Skin of body (tissue), 2 donors: Measurements from ENCODE around the gene DCDC2. TPM values are rescaled to one million over a fixed set of nuclear protein-coding genes. Genes with fewer than 3 reads are reported as not detected.
"Not testable (repeated sequence)": the region's sequence is repeated elsewhere in the genome, so short reads cannot be mapped to it uniquely, and the experiment has no call there.

Experiments
- DNase-seq: peaks from one replicate; lab custom pipeline; 2025; lab: John Stamatoyannopoulos, UW
- total RNA-seq: library from RNA; depleted of rRNA; stranded (reverse); fragments of >200 nt; gene quantifications from one replicate; pipeline ENCODE4 v1.2.3, GENCODE V29; 2014

DCDC2 gene
- total RNA-seq, 1 donor from 2014 or later = 1.2 TPM

DNA sequence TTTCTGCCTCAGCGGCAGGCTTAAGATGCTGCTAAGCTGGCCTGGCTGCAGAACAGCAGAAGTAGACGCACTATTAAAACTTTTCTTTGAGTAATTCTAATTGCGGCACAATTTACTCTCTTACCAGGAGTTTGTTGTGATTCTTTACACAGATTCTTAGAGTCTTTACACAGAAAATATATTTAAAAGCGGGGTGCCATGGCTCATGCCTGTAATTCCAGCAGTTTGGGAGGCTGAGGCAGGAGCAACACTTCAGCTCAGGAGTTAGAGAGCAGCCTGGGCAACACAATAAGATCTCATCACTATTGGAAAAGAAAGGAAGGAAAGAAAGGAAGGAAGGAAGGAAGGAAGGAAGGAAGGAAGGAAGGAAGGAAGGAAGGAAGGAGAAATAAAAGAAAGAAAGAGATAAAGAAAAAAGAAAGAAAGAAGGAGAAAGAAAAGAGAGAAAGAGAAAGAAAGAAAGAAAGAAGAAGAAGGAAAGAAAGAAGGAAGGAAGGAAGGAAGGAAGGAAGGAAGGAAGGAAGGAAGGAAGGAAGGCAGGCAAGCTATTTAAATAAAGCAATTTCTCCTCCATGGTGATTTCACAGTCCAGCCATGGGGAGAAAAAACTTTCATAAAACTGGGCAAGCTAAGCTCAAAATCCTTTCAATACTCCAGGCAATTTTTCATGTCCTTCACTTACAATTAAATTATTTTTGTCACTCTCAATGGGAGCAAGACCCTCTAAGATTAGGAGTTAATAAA is 23.8 kb upstream of the DCDC2 start:
- DNase-seq = no peak

DNA sequence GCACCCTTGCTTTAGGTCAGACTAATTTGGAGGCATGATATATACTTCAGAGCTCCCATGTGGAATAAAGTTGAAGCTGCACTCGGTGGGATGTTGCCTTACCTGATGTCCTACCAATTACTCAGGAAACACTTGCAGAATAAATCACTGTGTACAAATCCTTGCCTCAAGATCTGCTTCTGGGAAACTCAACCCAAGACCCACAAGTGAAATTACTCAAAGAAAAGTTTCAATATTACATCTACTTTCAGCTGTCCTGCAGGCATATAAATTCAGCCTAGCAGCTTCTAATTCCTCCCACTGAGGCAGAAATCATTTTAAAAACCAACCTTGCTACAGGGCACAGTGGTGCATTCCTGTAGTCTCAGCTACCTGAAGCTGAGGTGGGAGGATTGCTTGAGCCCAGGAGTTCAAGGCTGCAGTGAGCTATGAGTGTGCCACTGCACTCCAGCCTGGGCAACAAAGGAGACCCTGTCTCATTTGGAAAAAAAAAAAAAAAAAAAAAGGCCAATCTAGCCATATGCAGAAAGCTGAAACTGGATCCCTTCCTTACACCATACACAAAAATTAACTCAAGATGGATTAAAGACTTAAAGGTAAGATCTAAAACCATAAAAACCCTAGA is 20.7 kb upstream of the DCDC2 start:
- no peak for DNase-seq

DNA sequence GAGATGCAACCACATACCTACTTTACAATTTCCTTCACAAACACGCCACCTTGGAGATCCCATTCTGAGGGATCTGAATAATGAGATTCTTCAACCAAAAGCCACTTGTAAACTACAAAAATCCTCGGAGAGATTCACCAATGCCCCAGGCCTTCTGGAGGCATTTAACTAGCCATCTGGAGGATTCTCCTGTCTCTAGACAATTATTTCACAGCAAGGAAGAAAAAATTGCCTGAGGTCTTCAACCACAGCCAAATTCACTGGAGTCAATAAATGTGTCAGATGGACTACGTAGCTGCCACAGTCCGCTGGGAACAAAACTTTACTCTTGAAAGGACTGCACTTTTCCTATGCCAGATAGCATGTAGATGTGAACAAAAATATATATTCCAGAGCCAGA is 19.0 kb upstream of the DCDC2 start:
- DNase-seq = no peak

DNA sequence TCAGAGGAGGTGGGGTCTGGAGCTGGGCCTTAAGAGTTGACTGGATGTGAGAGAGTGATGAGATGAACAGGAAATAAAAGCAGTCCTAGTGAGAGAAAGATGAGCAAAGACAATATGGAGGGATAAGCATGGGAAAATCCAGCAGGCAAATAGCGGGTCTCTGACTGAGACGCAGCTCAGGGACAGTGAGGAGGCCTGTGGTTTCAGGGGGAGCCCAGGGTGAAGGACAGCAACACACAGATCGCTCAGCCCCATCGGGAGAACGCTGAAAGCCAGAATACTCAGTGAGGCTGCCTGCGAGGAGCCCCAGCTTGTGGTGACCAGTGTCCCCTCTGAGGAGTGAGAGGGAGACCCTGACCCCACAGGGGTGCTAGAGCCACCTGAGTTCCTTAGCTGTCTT is 16.8 kb upstream of the DCDC2 start:
- no peak for DNase-seq

DNA sequence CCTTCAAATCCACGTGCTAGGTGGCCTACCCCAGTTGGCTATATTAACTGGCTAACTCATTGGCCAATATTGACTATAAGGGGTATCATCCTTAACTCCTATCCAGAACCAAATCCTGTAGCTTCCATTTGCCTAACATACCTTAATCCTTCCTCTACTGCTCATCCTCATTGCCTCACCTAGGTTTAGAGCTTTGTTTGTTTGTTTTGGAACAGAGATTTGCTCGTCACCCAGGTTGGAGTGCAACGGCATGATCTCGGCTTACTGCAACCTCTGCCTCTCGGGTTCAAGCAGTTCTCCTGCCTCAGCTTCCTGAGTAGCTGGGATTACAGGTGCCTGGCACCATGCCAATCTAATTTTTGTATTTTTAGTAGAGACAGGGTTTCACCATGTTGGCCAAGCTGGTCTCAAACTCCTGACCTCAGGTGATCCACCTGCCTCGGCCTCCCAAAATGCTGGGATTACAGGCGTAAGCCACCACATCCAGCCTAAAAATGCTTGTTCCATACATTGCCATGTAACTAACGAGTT is 7.3 kb upstream of the DCDC2 start:
- DNase-seq = not testable (repeated sequence)

DNA sequence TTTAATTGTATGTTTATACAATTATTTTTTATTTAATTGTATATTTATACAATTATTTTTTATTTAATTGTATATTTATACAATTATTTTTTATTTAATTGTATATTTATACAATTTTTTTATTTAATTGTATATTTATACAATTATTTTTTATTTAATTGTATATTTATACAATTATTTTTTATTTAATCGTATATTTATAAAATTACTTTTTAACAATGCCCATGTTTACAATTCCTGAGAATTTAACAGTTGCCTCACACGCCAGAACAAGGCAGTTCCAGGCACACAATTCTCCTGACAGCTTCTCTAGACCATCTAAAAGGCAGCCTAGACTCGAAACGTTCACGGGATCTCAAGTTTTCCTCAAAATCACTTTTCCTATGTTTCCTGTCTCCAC is 4.5 kb upstream of the DCDC2 start:
- DNase-seq = not testable (repeated sequence)

DNA sequence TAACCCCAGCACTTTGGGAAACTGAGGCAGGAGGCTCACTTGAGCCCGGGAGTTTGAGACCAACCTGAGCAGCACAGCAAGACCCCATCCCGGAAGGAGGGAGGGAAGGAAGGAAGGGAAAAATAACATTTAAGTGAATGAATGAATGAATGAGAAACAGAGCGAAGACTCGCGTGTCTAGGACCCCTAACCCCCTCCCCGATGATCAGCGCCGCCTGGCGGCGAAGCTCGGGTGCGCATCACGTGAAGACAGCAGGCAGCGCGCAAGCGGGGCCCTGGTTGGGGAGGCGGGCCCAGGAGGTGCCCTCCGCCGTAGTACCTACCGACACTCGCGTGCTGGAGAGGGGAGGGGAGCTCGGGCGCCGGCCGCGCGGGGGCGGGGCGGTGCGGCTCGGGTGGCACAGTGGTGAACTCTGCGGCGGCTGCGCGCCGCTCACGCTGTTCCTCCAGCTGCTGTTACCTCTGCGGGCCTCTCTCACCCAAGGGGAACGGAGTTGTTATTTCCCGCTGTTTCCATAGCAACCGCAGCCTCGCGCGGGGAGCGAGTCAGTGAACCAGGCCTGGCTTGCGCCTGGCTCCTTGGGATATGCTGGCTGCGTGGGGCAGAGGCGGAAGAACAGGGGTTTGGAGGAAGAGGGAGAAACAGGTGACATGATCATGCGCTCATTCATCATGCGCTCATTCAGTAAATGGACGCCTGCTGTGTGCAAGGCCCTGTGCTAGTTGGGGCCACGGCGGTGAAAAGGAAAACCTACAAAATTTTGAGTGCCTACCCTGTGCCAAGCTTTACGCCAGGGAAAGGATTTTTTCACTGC is 2.0 kb upstream of the DCDC2 start:
- peak; percentile 23 for DNase-seq

DNA sequence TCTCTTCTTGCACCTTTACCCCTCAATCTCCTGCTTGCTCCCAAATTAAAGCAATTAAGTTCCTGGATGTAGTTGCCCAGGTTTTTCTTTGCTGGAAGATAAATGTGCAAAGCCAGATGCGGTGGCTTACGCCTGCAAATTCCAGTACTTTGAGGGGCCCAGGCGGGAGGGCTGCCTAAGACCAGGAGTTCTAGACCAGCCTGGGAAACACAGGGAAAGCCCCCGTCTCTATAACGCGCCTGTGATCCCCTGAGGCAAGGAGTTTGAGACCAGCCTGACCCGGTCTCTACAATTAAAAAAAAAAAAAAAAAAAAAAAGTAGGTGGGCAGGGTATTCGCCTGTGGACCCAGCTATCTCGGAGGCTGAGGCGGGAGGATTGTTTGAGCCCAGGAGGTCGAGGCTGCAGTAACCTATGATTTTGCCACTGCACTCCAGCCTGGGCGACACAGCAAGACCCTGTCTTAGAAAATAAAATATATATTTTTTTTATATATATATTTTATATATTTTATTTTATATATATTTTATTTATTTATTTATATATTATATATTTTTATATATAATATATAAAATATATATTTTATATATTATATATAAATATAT is 461 bp upstream of the DCDC2 start:
- DNase-seq = no peak

DNA sequence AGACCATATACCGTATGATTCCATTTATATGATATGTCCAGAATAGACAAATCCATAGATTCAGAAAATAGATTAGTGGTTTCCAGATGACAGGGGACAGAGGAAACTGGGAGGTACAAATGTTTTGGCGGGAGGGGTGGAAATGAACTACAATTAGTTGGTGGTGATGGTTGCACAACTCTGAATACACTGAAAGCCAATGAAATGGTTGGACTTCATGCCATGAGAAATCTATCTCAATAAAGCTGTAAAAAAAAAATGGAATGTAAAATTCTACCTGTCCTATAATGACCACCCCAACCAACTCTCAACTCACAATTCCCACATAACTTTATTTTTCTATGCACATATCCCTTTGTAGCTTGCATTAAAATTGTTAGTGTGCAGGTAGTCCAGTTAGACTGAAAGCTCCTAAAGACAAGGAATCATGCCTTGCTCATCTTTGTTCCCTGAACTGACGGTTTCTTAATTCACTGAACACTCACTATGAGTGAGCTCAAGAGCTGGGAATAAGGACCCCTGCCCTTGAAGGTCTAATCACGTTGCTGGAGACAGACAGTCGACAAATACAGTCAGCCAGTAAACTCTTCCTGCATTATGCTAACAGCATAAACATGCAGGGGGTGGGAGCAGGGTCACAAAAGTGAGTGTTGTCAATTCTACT is 1.4 kb downstream of the DCDC2 start:
- DNase-seq = no peak

DNA sequence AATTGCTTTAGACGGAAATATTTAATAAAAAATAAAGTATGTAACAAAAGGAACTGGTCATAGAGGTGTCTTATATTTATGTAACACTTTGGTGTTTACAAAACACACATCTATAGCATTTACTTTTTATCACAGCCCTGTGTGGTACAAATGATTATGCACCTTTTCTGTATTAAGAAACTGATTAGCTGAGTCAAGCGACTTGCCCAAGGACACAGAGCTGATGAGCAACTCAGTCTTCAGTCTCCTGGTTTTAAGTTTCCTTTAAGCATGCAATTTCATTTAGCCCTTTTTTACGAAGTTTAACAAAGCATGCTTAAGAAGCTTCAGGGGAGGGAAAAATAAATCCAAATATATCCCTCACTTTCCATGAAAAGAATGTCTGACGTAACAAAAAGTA is 2.5 kb downstream of the DCDC2 start:
- DNase-seq = no peak

DNA sequence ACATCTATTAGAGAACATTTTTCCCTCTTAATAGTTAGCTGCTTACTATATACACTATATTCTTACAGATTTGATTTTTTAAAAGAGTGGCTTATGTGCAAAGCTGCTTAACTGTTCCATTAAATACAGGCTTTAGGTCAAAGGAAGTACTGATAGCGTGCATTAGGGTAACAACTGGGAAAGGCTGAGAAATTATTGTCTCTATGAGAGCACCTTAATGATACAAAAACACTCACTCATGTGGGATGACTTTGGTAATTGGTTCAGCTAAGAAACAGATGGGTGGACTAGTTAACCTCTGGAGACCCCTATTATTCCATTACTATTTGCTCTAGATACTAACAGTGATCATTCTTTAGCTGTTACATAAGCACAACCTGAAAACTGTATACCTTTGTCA is 4.0 kb downstream of the DCDC2 start:
- DNase-seq = no peak

DNA sequence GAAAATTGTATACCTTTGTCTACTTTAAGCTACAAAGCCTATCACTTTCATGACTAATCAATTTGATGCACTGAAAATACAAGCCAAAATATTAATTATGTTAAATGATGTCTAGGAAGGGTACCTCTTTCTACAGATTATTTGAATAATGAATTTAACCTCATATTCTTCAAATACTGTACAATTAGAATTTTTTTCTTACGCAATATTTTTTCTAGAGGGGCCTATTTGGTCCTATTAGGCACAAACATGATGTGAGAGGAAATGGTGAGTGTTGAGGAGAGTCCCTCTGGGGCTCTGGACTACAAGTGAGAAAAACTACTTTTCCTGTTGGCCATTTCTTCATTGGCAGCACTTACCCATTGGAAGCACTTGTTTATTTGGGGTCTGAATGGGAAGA is 5.4 kb downstream of the DCDC2 start:
- no peak for DNase-seq

DNA sequence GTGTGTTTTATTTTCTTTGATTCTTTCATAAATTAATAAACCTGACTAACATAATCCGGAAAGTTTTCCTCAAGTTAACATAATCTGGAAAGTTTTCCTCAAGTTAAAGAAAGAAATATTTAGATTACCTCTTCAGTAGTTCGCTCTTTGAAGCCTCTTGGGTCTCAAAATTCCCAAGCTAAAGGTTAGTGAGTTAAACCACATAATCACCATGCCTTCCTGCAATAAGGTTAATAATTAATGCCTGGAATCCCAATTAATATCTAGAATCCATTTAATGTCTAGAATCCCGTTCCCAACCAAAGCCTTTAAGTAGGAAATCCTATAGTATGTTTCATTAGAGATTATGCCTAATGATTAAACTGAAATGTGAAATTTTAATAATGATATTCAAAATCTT is 12.9 kb downstream of the DCDC2 start:
- DNase-seq = no peak

DNA sequence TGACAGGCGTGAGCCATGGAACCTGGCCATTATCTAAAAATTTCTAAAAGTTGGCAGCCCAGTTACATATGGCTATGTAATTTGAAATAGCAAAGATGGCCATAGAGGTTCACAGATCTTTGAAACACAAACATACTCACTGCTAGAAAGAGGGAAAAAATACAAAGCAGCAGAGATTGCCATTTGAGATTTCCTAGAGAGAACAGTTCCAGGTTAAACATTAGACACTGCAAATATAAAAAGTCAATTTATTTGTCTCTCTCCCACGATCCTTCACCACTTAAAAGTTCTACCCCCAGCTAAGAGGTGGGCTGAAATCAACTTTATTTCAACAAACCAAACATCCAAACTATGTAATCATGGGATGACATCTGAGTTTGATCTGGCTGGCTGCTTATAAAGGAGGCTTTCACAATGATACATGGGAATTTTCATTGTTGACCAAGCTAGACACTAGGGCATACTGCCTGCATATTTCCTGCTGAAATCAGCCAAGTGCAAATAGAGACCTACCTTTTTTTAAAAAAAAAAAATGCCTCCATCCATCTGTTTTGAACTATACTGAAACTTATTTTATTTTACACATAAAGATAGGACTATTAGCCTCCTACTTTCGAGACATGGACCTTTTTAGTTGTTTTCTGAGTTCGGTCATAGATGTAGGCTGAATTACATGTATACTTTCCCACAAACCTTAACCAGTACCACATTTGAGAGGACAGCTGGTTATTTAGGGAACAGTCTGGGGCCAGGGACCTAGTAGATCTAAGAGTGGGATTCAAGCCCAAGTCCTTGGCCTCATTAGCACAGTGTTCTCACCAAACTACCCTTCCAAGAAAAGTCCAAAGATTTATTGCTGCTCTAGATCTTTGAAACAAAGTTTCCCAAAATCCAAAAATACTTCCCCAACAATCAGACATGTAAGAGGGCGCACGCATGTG is 16.6 kb downstream of the DCDC2 start:
- DNase-seq = no peak

DNA sequence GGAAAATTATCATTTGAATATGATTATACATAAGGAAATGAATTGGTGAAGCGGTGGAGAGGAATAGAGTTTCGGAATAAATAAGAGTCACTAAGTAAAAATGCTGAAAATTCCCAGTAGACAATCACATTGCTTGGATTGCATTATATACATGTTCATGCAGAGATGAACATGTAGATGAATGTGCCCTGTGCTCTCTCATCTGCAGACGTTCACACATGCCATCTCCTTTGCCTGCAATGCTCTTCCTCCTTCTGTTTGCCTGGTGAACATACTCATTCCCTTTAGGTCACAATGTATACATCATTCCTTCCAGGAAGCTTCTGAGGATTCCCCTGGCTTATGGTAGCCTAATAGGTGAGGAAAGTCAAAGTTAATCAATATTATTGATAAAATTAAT is 17.9 kb downstream of the DCDC2 start:
- no peak for DNase-seq

DNA sequence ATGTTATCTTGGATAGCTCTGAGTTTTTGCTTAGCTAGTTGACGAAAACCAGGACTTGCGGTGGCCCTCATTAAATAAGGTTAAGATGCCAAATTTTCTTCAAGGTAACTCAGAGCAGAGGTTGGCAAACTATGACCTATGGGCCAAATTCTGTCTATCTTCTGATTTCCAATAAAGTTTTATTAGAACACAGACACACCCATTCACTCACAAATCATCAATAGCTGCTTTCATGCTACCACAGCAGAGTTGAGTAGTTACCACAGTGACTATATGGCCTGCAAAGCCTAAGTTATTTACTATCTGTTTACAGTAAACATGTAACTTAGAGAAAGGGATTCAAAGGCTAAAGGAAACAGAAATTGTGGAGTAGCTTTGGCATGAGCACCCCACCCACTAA is 23.6 kb downstream of the DCDC2 start:
- DNase-seq = no peak

DNA sequence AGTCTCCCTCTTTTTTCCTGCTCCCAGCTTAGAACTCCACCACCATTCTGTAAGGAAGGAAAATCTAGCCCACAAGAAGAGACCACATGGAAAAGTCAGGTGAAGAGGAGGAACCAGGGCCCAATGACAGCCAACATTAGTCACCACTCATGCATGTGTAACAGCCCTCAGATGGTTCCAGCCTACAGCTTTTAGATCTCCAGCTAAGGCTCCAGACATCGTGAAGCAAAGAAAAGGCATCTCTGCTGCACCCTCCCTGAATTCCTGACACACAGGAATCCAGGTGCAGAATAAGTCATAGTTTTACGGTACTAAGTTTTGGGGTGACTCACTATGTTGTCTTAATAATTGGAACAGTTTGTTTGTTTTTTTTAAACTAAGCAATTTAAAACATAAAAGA is 25.5 kb downstream of the DCDC2 start:
- no peak for DNase-seq

DNA sequence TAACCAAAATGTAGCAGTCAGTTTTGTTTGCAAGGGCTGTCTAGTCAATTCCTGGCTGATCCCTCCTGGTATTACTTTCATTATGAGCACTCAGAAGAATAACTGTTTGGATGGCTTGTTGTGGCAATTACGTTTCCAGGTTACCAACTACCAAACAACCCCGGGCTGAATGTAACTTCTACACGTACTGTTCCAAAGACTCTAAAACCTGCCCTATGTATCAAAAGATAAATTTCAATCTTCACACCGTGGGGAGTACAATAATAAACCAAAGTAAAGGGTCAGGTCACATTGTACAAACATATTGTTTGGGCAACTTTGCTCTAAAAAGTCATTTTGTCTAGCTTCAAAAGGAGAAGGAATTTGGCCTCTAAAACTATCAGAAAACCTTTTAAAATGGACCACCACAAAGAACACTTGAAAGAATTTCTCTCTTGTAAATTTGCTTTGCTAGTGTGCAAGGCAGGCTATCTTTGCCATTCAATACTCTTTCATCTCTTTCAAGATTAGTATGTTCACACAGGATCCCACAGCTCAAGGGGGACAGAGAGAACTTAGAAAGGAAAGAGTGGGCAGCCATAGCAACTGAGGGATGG is 27.6 kb downstream of the DCDC2 start:
- DNase-seq = no peak

DNA sequence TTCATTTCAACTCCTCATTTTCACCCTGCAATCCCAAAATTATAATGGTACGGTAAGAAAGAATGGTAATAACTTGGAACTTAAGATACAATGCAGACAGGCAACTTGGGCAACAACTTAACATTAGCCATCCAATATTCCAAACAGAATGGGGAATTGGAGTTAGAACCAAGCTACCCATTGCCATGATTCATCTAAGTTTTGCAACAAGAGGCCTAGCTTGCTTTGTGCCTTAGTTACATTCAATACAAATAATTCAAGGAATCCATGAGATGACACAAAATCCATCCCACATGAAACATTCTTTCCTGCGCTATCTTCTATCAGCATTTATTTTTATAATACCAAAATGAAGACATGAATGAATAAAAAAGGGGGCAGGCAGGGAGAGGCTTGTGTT is 28.4 kb downstream of the DCDC2 start:
- DNase-seq = no peak

DNA sequence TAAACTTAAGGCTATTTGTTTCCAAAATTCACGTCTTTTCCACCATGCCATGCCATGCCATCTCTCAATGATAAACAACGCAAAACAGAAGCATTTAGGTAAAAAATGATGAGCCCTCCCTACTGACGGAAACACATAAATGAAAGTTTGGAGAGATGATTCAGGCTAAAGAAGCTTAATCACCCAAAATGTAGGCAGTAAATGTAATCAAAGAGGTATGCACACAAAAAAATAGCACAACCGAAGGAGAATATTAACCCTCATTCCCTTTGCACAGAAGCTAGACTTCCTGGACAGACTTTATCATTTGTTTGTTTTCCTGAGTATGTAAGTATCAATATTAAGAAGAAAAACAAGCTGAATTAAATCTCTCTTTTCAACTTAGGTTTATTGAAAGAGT is 28.8 kb downstream of the DCDC2 start:
- DNase-seq = no peak
